ENCODE results near the gene ODF4. TPM values are rescaled to one million over a fixed set of nuclear protein-coding genes. Genes with fewer than 3 reads are reported as not detected.
A peak's percentile ranks its signal among the peaks of the same experiment; 100 is the strongest.

The ODF4 gene
- total and polyA plus RNA-seq, 2 of the 13 experiments (the other 11 are each of a cell fraction or from before 2014, with no cell fraction given): not detected

- peak; percentile 85 for TF ChIP-seq ZNF430 (CRISPR knock-in tag; IDR thresholded peaks at IDR 0.05)
- TF ChIP-seq HNRNPLL (IDR thresholded peaks at IDR 0.05; ENCODE audit: low read depth, low read length, poor library complexity, severe bottlenecking): peak; percentile 65
- peak; percentile 18; the same call in 1 of the 2 replicates for TF ChIP-seq TBX3 (IDR thresholded peaks at IDR 0.05; ENCODE audit: borderline replicate concordance)
- TF ChIP-seq ZNF138 (CRISPR knock-in tag; IDR thresholded peaks at IDR 0.05; ENCODE audit: low read depth): peak; percentile 57; the same call in 1 of the 2 replicates
- TF ChIP-seq ZNF530 (CRISPR knock-in tag; IDR thresholded peaks at IDR 0.05; ENCODE audit: low read depth): no peak
- TF ChIP-seq ARHGAP35 (CRISPR knock-in tag; IDR thresholded peaks at IDR 0.05; ENCODE audit: borderline replicate concordance): peak; percentile 15; the same call in 1 of the 2 replicates
- TF ChIP-seq GTF2F1 (IDR thresholded peaks at IDR 0.05; ENCODE audit: low read length): no peak
- no peak for TF ChIP-seq ZBTB20 (CRISPR knock-in tag; IDR thresholded peaks at IDR 0.05; ENCODE audit: borderline replicate concordance, low read depth)
- TF ChIP-seq ZBTB3 (CRISPR knock-in tag; IDR thresholded peaks at IDR 0.05; ENCODE audit: borderline replicate concordance, low read depth): no peak
- peak; percentile 98 for TF ChIP-seq ZMYM4 (CRISPR knock-in tag; IDR thresholded peaks at IDR 0.05)
- peak; percentile 12; the same call in 1 of the 2 replicates for TF ChIP-seq ZNF563 (CRISPR knock-in tag; IDR thresholded peaks at IDR 0.05)
- no peak for TF ChIP-seq ZNF597 (CRISPR knock-in tag; IDR thresholded peaks at IDR 0.05)
- peak; percentile 56; the same call in 1 of the 2 replicates for TF ChIP-seq THAP7 (CRISPR knock-in tag; IDR thresholded peaks at IDR 0.05)
- TF ChIP-seq ZNF564 (CRISPR knock-in tag; IDR thresholded peaks at IDR 0.05): no peak
- TF ChIP-seq ATAD3A (CRISPR knock-in tag; IDR thresholded peaks at IDR 0.05): no peak
- no peak for TF ChIP-seq ARNTL (CRISPR knock-in tag; IDR thresholded peaks at IDR 0.05)
- TF ChIP-seq CC2D1A (CRISPR knock-in tag; IDR thresholded peaks at IDR 0.05): no peak
- no peak for TF ChIP-seq REXO4 (CRISPR knock-in tag; IDR thresholded peaks at IDR 0.05; ENCODE audit: borderline replicate concordance)
- TF ChIP-seq PPARG (CRISPR knock-in tag; conservative IDR thresholded peaks at IDR 0.05): peak; percentile 46
- TF ChIP-seq SRSF9 (IDR thresholded peaks at IDR 0.05; ENCODE audit: borderline replicate concordance, insufficient read depth, low read depth, low read length, poor library complexity, severe bottlenecking): no peak
- no peak for TF ChIP-seq U2AF2 (IDR thresholded peaks at IDR 0.05; ENCODE audit: low read depth, low read length)
- TF ChIP-seq ZBTB21 (CRISPR knock-in tag; IDR thresholded peaks at IDR 0.05): no peak
- TF ChIP-seq ONECUT2 (CRISPR knock-in tag; IDR thresholded peaks at IDR 0.05): no peak
These were observed 43.6 kb downstream of the ODF4 start, which contains the start of gene RPL26 (continued) for GRCh38 chr17:8383143-8383822.
